Activated T-helper 1 cell treated with Interleukin-2 at 50 U/mL for 16 hours (primary cell): ENCODE results near the gene GSG1L.

Source experiments
- DNase-seq: peaks from one replicate; pipeline ENCODE4 v3.0.0-alpha.2; 2020; ENCODE audit warnings: low read depth

The GSG1L gene

DNA sequence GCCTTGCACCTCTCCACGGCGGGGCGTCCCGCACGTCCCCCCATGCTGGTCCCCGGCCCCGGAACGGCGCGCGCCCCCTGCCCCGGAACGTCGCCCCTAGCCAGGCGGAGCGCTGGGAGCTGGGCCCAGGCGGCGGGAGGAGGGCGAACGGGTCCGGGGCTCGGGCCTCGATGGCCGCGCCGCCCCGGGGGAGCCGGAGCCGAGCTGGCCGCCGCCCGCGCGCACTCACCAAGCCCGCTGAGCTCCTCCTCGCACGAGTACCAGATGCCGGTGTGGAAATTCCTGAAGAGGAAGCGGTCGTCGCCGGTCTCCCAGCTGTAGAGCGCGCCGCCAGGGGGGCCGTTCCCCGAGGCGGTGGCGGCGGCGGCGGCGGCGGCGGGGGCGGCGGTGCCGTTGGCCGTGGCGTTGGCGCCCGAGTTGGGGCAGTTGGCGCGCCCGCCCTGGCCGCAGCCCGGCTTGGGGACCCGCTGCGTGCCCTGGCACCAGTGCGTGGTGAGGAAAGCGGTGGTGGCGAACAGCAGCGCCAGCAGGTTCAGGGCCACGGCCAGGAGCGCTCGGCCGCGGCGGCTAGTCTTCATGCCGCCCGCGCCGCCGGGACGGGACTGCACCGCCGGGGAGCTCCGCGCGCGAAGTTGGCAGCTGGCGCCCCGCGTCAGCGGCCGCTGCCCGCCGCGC lies 530 bp downstream of the GSG1L start:
- DNase-seq = no peak

- no peak for DNase-seq
Observed at GRCh38 chr16:28062261-28062846, 1.2 kb downstream of the GSG1L start.

- no peak for DNase-seq
Observed at GRCh38 chr16:28061352-28062101, 2.0 kb downstream of the GSG1L start.

DNA sequence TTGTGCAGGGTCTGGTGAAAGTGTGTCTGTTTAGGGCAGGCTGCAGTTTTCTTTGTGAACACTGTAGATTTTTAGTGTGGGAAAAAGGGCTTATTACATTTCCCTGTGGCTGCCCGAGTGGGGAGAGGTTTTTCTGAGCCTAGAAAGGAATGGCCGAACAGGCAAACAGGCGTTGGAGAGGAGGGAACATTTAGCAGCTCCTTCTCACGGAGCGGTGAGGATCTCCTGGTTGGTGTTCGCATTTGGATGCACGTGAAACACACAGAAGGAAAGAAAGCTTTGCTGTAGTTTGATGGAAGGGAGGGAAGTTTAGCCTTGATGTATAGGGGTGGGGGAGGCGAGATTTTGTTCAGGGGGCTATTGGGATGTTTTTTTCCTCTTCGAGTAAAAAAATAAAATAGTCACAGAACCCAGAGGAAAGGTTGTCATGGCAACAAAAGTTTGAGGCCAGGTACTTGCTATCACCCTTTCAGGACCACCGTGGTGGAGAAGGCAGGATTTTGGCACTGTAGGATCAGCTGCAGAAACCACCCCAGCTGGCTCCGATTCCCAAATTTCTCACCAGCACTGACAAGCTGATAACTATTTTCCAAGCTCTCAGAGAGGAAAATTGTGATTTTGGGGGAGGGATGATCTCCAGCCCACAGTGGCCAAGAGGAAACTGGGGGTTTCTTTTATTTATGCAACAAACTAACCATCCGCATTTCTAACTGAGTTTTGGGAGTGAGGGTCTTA lies 3.5 kb downstream of the GSG1L start:
- DNase-seq = no peak

- no peak for DNase-seq
Observed at GRCh38 chr16:28058839-28059589, 4.5 kb downstream of the GSG1L start.

- no peak for DNase-seq
Observed at GRCh38 chr16:28057949-28058348, 5.6 kb downstream of the GSG1L start.

DNA sequence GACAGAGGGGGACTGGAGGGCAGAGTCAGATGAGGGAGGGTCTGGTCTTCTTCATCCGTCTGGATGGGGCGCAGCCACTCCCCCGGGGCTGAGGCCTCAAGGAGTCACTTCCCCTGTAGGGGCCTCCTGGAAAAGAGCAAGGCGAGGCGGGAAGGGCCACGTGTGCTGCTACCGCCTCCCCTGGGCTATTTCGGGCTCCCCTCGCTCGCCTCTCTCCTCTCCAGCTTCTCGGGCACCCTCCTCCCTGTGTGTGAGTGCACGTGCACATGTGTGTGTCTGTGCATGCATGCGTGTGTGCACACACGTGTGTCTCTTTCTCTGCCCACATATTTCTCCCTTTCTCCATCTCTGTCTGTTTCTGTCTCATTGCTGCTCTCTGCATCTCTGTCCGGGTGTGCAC lies 10.1 kb downstream of the GSG1L start:
- no peak for DNase-seq

DNA sequence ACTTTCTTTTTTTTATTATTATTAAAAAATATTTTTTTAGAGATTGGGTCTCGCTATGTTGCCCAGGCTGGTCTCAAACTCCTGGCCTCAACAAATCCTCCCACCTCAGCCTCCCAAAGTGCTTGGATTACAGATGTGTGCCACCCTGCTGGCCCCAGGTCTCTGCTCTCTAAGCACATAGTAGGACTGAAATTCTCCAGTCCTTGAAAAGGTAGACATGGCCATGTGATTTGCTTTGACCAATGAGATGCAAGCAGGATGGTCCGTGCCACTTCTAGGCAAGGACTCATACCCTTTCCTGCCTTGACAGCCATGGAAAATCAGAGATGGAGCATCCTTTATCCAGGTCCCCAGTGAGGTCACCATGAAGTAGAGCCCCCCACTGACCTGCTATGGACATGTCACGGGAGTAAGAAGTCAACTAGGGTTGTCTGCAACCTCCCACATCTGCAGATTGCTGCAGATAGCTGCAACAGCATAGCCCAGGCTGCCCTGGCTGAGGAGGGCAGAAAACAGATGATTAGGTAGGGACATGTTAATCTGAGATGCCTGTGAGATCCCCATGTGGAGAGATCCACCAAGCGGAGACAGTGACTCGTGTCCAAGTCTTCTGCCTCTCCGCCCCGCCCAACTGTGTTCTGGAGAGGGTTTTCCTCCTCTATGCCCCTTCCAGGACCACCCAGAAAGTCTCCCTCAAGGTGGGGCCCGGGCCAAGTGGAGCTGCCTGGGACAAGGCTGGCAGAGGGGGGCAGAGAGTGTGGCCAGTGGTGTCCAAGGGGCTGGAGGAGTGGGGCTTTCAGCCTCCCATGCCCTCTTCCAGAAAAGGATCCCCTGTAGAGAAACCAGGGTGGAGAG lies 11.0 kb downstream of the GSG1L start:
- no peak for DNase-seq

DNA sequence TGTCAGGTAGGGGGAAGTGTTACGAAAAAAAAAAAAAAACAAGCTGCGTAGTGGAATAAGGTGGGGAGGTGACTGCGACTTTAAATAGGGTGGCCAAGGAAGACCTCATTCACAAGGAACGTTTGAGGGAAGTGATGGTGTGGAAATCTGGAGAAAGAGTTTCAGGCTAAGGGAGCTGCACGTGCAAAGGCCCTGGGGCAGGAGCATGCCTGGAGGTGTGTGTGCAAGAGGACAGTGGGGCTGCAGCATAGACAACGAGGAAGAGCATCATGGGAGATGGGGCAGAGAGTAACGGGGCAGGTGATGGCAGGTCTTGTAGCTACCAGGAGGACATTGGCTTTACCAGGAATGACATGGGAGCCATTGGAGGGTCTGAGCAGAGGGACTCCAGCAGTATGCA lies 12.0 kb downstream of the GSG1L start:
- no peak for DNase-seq

DNA sequence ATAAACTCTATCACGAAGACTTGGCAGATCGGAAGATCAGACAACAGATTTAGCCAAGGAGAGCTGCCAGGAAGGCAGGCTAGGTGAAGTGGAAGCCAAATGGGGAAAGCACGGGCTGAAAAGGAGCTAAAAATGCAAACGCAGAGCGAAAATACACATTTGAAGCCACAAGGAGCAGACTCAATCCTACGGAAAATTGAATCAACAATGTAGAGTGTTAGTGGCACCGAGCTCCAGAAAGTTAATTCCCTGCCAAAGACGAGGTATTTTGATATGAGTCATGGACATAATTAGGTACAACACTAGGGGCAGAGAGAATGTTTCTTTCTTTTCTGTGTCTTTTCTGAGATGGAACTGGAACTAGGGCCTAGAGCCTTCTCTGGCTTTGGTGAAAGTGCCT lies 20.7 kb downstream of the GSG1L start:
- no peak for DNase-seq

DNA sequence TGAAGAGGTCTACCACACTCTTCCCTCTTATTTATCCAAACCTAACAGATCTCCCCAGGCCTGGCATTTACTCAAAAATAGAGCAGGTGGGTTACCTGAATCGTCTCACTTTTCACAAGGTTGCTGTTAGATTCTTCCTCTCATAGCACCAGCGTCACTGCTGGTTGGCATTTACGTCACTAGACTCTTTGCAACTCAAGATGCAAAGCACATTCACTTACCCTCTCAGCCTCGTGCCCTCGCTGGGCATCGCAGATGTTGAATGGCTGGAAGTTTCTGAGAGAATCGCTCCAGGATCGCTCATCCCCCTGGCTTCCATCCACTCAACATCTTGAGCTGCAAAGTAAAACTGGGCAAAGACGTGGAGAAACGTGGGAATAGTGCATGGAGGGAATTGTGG lies 21.9 kb downstream of the GSG1L start:
- no peak for DNase-seq

GRCh38 chr16:28040039-28040438 lies 23.5 kb downstream of the GSG1L start:
- no peak for DNase-seq

GRCh38 chr16:28039493-28039892 lies 24.0 kb downstream of the GSG1L start:
- DNase-seq = no peak

GRCh38 chr16:28038409-28038808 lies 25.1 kb downstream of the GSG1L start:
- DNase-seq = no peak

DNA sequence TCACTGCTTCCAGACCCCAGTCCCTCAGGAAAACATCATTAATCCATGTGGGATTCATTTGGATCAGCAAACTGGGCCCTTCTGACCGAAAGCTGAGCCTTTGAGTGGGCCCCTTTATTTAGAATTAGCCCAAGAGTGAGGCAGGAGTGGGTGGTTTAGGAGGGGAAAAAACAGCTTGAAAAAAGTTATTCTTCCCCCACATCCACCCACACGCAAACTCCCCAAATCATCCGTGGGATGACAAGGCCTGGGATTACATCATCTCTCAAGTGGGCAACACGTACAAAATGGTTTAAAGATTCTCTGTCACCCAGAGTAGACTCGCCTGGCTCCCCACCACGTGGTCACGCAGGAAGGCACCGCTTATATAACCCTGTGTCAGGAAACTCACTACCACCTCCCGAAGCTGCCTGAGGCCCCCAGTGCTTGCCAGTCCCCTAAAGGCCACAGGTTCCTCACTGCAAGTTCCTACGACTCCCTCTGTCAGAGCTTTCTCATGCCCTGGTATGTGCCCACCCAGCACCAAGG lies 27.6 kb downstream of the GSG1L start:
- no peak for DNase-seq

GRCh38 chr16:28033870-28034269 lies 29.6 kb downstream of the GSG1L start:
- no peak for DNase-seq

- no peak for DNase-seq
Observed at GRCh38 chr16:28029387-28030002, 34.0 kb downstream of the GSG1L start.

- DNase-seq = no peak
Observed at GRCh38 chr16:28027055-28027454, 36.5 kb downstream of the GSG1L start.

GRCh38 chr16:28025631-28026030 lies 37.9 kb downstream of the GSG1L start:
- DNase-seq = no peak

DNA sequence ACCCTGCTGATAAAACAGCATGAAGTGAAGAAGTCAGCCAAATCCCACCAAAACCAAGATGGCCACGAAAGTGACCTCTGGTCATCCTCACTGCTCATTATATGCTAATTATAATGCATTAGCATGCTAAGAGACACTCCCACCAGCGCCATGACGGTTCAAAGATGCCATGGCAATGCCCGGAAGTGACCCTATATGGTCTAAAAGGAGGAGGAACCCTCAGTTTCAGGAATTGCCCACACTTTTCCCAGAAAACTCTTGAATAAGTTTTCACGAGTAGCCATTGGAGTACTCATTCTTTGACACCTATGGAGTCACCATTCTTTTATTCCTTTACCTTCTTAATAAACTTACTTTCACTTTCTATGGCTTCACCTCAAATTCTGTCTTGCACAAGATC lies 44.3 kb downstream of the GSG1L start:
- DNase-seq = no peak
